Calu3 (cell line): ENCODE results near the gene CHSY1. TPM values are rescaled to one million over a fixed set of nuclear protein-coding genes. Genes with fewer than 3 reads are reported as not detected.

Experiments
- BruUV-seq: library from RNA; stranded (reverse); fragments of 400-500 nt; replicated peaks from 2 replicates; lab custom pipeline; 2021; lab: Mats Ljungman, UMichigan
- CTCF ChIA-PET: fragments of 300-600 bp; sonication (Branson Sonifier 250); formaldehyde crosslinking; loops from one replicate; lab custom pipeline; 2022; ENCODE audit warnings: antibody characterized with exemption; lab: Charles Lee
- DNase-seq: peaks from one replicate; pipeline ENCODE4 v3.0.0; 2022
- H3K27ac Mint-ChIP-seq: one replicate; pipeline ENCODE4 v1.8.0; 2022; ENCODE audit warnings: mixed read lengths; ENCODE audit not compliant: unreplicated experiment
- H3K27me3 Mint-ChIP-seq: one replicate; pipeline ENCODE4 v1.8.0; 2022; ENCODE audit warnings: mixed read lengths; ENCODE audit not compliant: unreplicated experiment
- H3K36me3 Mint-ChIP-seq: one replicate; pipeline ENCODE4 v1.8.0; 2022; ENCODE audit warnings: mild to moderate bottlenecking, moderate library complexity, mixed read lengths; ENCODE audit not compliant: insufficient read depth, unreplicated experiment
- H3K4me1 Mint-ChIP-seq: one replicate; pipeline ENCODE4 v1.8.0; 2022; ENCODE audit warnings: mild to moderate bottlenecking, low read depth, mixed read lengths; ENCODE audit not compliant: unreplicated experiment
- H3K4me3 Mint-ChIP-seq: one replicate; pipeline ENCODE4 v1.8.0; 2022; ENCODE audit warnings: mild to moderate bottlenecking, low read depth, moderate library complexity, mixed read lengths; ENCODE audit not compliant: unreplicated experiment
- H3K9me3 Mint-ChIP-seq: one replicate; pipeline ENCODE4 v1.8.0; 2022; ENCODE audit warnings: low read depth, mixed read lengths; ENCODE audit not compliant: unreplicated experiment
- intact Hi-C: fragments of 100-400 bp; cut with micrococcal nuclease; formaldehyde crosslinking; loops from one replicate; pipeline ENCODE4 v1.10.0; 2022; ENCODE audit not compliant: unreplicated experiment
- total RNA-seq: library from RNA; stranded (reverse); gene quantifications from 2 replicates; pipeline ENCODE4 v1.2.3, GENCODE V29; 2022
- TF ChIP-seq, protein P1 (sequence below): fragments of 200-600 bp; IDR thresholded peaks from one replicate; pipeline ENCODE4 v1.8.0; 2022; ENCODE audit warnings: antibody characterized with exemption; ENCODE audit not compliant: unreplicated experiment

CHSY1 gene
- total RNA-seq, 1 experiment from 2014 or later: 25.0 TPM

DNA sequence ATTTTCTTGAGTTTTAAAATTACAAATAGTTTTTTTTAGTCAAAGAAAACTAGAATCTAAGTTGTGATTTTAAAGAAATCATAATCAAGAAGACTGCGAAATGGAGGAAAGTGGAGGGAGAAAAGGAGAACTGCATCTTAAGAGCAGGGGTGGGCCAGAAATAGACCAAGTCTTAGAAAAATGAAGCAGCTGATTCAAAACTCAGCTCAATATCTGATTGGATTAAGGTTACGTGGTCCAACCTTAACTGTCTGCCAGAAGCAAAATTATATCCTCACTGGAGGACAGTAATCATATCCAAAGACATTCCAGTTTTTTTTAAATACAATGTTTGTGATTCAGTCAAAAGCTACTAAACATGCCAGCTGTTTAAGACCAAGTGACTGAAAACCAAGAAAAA is 41.4 kb downstream of the CHSY1 start:
- no peaks in the 10 kb centered on the region for H3K36me3 Mint-ChIP-seq
- BruUV-seq: no TSS peak
- H3K4me1 Mint-ChIP-seq: peaks cover 7% of the 10 kb centered on the region
- CTCF ChIA-PET: interaction anchor here (0.6 kb wide), 1 partner anchor 494 kb away, joined by 3 read pairs; no protein-coding TSS in a partner anchor
- no peak overlapping the region for H3K4me3 Mint-ChIP-seq
- no peaks in the 10 kb centered on the region for H3K27me3 Mint-ChIP-seq
- no peaks in the 10 kb centered on the region for H3K9me3 Mint-ChIP-seq
- DNase-seq: no peak
- intact Hi-C loops: no loop called here
- no peak overlapping the region for H3K27ac Mint-ChIP-seq
- TF ChIP-seq, protein P1, sequence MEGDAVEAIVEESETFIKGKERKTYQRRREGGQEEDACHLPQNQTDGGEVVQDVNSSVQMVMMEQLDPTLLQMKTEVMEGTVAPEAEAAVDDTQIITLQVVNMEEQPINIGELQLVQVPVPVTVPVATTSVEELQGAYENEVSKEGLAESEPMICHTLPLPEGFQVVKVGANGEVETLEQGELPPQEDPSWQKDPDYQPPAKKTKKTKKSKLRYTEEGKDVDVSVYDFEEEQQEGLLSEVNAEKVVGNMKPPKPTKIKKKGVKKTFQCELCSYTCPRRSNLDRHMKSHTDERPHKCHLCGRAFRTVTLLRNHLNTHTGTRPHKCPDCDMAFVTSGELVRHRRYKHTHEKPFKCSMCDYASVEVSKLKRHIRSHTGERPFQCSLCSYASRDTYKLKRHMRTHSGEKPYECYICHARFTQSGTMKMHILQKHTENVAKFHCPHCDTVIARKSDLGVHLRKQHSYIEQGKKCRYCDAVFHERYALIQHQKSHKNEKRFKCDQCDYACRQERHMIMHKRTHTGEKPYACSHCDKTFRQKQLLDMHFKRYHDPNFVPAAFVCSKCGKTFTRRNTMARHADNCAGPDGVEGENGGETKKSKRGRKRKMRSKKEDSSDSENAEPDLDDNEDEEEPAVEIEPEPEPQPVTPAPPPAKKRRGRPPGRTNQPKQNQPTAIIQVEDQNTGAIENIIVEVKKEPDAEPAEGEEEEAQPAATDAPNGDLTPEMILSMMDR: no peak

DNA sequence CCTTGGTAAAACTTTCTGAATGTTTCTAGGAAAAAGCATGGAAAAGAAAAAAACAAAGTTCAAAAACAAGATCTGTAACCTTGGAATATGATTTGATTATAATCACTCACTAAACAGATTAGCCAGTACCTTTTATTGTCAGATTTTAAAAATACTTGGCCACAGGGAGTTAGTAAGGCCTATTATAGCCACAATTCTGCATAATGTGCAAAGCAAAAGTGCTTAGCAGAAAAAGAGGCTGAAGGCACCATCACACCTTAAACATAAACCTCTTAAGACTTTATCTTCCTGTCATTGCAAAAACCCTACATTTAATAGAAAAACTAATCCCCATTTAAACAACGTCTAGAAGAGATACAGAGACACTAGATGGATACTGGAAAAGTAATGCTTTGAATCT is 41.8 kb downstream of the CHSY1 start:
- no peak for DNase-seq
- Mint-ChIP-seq H3K4me1 (peaks cover 7% of the 10 kb centered on the region), H3K27me3 (no peaks in the 10 kb centered on the region), H3K4me3 (no peak overlapping the region), H3K9me3 (no peaks in the 10 kb centered on the region), H3K36me3 (no peaks in the 10 kb centered on the region), H3K27ac (no peak overlapping the region)
- BruUV-seq: no TSS peak
- TF ChIP-seq, protein P1: no peak
- CTCF ChIA-PET: no interaction called here
- intact Hi-C loops: no loop called here

DNA sequence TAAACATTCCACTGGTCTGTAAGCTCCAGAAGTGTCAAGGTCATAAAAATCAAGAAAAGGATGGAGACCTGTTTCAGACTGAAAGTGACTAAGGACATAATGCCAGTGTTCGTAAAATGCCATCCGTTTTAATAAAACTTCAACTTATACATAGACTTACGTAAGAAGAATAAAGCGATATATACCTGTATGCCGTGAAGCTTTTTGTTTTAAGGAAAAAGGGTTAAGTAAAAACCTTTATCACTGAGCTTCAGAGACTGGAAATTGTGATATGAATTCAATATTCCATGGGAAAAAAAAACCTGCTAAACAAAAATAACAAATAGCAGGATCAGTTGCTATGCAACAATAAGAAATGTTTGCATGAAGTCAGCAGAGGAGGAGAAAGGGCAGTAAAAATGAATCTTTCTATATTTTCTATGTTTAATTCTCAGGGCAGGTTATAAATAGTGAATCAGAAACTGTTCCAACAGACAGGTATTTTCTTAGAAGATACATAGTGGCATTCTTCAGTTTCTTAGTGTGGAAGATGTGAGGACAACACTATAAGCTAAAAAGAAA is 42.5 kb downstream of the CHSY1 start:
- H3K27me3 Mint-ChIP-seq: no peaks in the 10 kb centered on the region
- H3K36me3 Mint-ChIP-seq: no peaks in the 10 kb centered on the region
- DNase-seq: no peak
- H3K4me1 Mint-ChIP-seq: peaks cover 7% of the 10 kb centered on the region
- H3K4me3 Mint-ChIP-seq: no peak overlapping the region
- intact Hi-C loops: no loop called here
- BruUV-seq: no TSS peak
- CTCF ChIA-PET: no interaction called here
- no peak overlapping the region for H3K27ac Mint-ChIP-seq
- H3K9me3 Mint-ChIP-seq: no peaks in the 10 kb centered on the region
- TF ChIP-seq, protein P1: no peak

DNA sequence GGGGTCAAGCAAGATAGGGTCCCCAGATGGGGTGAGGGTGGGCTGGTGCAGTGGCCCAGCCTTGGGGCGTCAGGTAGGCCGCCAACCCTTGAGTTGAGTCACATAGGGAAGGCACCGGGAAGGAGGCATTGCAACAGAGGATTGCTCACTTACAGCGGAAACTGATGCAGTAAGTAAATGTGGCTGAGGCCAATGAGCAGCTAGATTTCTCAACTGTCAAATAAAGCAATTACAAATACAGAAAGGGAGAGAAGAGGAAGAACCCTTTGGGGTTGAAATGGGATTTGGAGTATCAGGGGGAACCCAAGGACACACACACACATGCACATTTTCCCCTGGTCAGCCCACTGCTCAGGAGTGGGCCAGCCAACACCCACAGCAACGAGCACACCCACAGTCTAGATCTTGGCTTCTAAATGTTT is 44.0 kb downstream of the CHSY1 start:
- CTCF ChIA-PET: no interaction called here
- BruUV-seq: no TSS peak
- DNase-seq: no peak

More for the DNA sequence above, 44.0 kb downstream of the CHSY1 start:
- no peaks in the 10 kb centered on the region for H3K9me3 Mint-ChIP-seq
- H3K36me3 Mint-ChIP-seq: no peaks in the 10 kb centered on the region
- no peak overlapping the region for H3K4me3 Mint-ChIP-seq
- TF ChIP-seq, protein P1: no peak
- H3K27me3 Mint-ChIP-seq: no peaks in the 10 kb centered on the region
- peaks cover 7% of the 10 kb centered on the region for H3K4me1 Mint-ChIP-seq
- intact Hi-C loops: no loop called here
- H3K27ac Mint-ChIP-seq: no peak overlapping the region
